CD4-positive, alpha-beta T cell treated with Interleukin-2 at 100 ng/mL for 4 hours (primary cell): Measurements from ENCODE around the gene ZNF280A.
"Not testable (repeated sequence)": the region's sequence is repeated elsewhere in the genome, so short reads cannot be mapped to it uniquely, and the experiment has no call there.

ENCODE experiments used
- DNase-seq: peaks from one replicate; pipeline ENCODE4 v3.0.0-alpha.2; 2020; ENCODE audit warnings: low spot score

The ZNF280A gene

GRCh38 chr22:22538226-22538989 is 18.3 kb upstream of the ZNF280A start:
- no peak for DNase-seq

GRCh38 chr22:22536916-22537315 is 16.8 kb upstream of the ZNF280A start:
- no peak for DNase-seq

- DNase-seq = no peak
Observed at GRCh38 chr22:22536515-22536914, 16.4 kb upstream of the ZNF280A start.

GRCh38 chr22:22535662-22536061 is 15.6 kb upstream of the ZNF280A start:
- no peak for DNase-seq

- DNase-seq = no peak
Observed at GRCh38 chr22:22534604-22535415, 14.7 kb upstream of the ZNF280A start.

GRCh38 chr22:22533863-22534262 is 13.8 kb upstream of the ZNF280A start:
- DNase-seq = no peak

GRCh38 chr22:22533417-22533816 is 13.3 kb upstream of the ZNF280A start:
- no peak for DNase-seq

- not testable (repeated sequence) for DNase-seq
Observed at GRCh38 chr22:22532547-22533071, 12.5 kb upstream of the ZNF280A start.

GRCh38 chr22:22531770-22532546 is 11.9 kb upstream of the ZNF280A start:
- no peak for DNase-seq

- no peak for DNase-seq
Observed at GRCh38 chr22:22528780-22529179, 8.7 kb upstream of the ZNF280A start.

- no peak for DNase-seq
Observed at GRCh38 chr22:22527312-22527711, 7.2 kb upstream of the ZNF280A start.

- no peak for DNase-seq
Observed at GRCh38 chr22:22526125-22526912, 6.2 kb upstream of the ZNF280A start.

GRCh38 chr22:22523494-22523893 is 3.4 kb upstream of the ZNF280A start:
- DNase-seq = no peak

GRCh38 chr22:22521631-22522030 is 1.6 kb upstream of the ZNF280A start:
- DNase-seq = no peak

GRCh38 chr22:22520667-22521602 is 865 bp upstream of the ZNF280A start:
- no peak for DNase-seq

- DNase-seq = no peak
Observed at GRCh38 chr22:22519591-22519990, 479 bp downstream of the ZNF280A start.

GRCh38 chr22:22516992-22517391 is 3.1 kb downstream of the ZNF280A start:
- DNase-seq = no peak

- DNase-seq = no peak
Observed at GRCh38 chr22:22515890-22516289, 4.2 kb downstream of the ZNF280A start.

GRCh38 chr22:22514431-22514830 is 5.6 kb downstream of the ZNF280A start:
- DNase-seq = not testable (repeated sequence)

GRCh38 chr22:22513619-22514018 is 6.5 kb downstream of the ZNF280A start:
- no peak for DNase-seq
